BLaER1 treated with 17β-estradiol and CSF1 and Interleukin-3, amounts not matched to agents 10 nM and 100 nM (cell line): ENCODE measurements around the gene SPDL1.
A peak's percentile ranks its signal among the peaks of the same experiment; 100 is the strongest.
"Not testable (repeated sequence)": the region's sequence is repeated elsewhere in the genome, so short reads cannot be mapped to it uniquely, and the experiment has no call there.

ENCODE experiments used
- H3K27ac ChIP-seq, 11 experiments: shearing (Covaris generic); formaldehyde crosslinking; 2 replicates each; pipeline ENCODE4 v1.8.1; 2022
- H3K27me3 ChIP-seq, 11 experiments: shearing (Covaris generic); formaldehyde crosslinking; 2 replicates each; pipeline ENCODE4 v1.8.1; 2022
- H3K36me3 ChIP-seq, 11 experiments: shearing (Covaris generic); formaldehyde crosslinking; 2 replicates each; pipeline ENCODE4 v1.8.1; 2022
- H3K4me1 ChIP-seq, 10 experiments: shearing (Covaris generic); formaldehyde crosslinking; 2 replicates each; pipeline ENCODE4 v1.8.1; 2022
- H3K4me2 ChIP-seq, 11 experiments: shearing (Covaris generic); formaldehyde crosslinking; 2 replicates each; pipeline ENCODE4 v1.8.1; 2022
- H3K4me3 ChIP-seq, 10 experiments: shearing (Covaris generic); formaldehyde crosslinking; 2 replicates each; pipeline ENCODE4 v1.8.1; 2022
- H3K9ac ChIP-seq, 11 experiments: shearing (Covaris generic); formaldehyde crosslinking; 2 replicates each; pipeline ENCODE4 v1.8.1; 2022
- H3K9me3 ChIP-seq, 11 experiments: shearing (Covaris generic); formaldehyde crosslinking; replicated peaks in 1 of 11; 2 replicates each; pipeline ENCODE4 v1.8.1; 2022
- H4K20me1 ChIP-seq, 11 experiments: shearing (Covaris generic); formaldehyde crosslinking; 2 replicates each; pipeline ENCODE4 v1.8.1; 2022
- Cebpa-rat ChIP-seq, 11 experiments: shearing (Covaris generic); IDR thresholded peaks; 2 replicates each; pipeline ENCODE4 v1.8.1; 2022

SPDL1 gene

GRCh38 chr5:169609716-169610115 is 26.1 kb downstream of the SPDL1 start:
- peaks cover 9 to 31% (median 16%) of the 10 kb centered on the region in 11 experiments; a peak in 15 of 22 replicates for H3K9me3 ChIP-seq
- TF ChIP-seq Cebpa-rat (IDR thresholded peaks at IDR 0.05), result no peak

GRCh38 chr5:169610606-169611005 is 27.0 kb downstream of the SPDL1 start:
- H4K20me1 ChIP-seq, result no peaks in the 10 kb centered on the region
- no peak overlapping the region for H3K4me2 ChIP-seq
- no peak for TF ChIP-seq Cebpa-rat (IDR thresholded peaks at IDR 0.05)
- H3K9me3 ChIP-seq, result peaks cover 9 to 31% (median 16%) of the 10 kb centered on the region in 11 experiments; a peak in 15 of 22 replicates
- H3K4me1 ChIP-seq, result 0 out of 20 replicates have a peak, but pooled peaks cover 0 to 5% (median 0%) of the 10 kb centered on the region in 10 experiments
- H3K27ac ChIP-seq, result no peak overlapping the region
- H3K9ac ChIP-seq, result no peak overlapping the region
- peaks cover 0 to 4% (median 3%) of the 10 kb centered on the region in 11 experiments; a peak in 6 of 22 replicates for H3K36me3 ChIP-seq
- no peaks in the 10 kb centered on the region for H3K27me3 ChIP-seq
- H3K4me3 ChIP-seq, result no peak overlapping the region

More at GRCh38 chr5:169609716-169610115, 26.1 kb downstream of the SPDL1 start:
- no peak overlapping the region for H3K27ac ChIP-seq
- no peak overlapping the region for H3K4me2 ChIP-seq
- H3K9ac ChIP-seq, result no peak overlapping the region
- H4K20me1 ChIP-seq, result no peaks in the 10 kb centered on the region
- no peaks in the 10 kb centered on the region for H3K27me3 ChIP-seq
- H3K4me3 ChIP-seq, result no peak overlapping the region
- peaks cover 0 to 12% (median 5%) of the 10 kb centered on the region in 11 experiments; a peak in 14 of 22 replicates for H3K36me3 ChIP-seq
- H3K4me1 ChIP-seq, result 0 out of 20 replicates have a peak, but pooled peaks cover 0 to 5% (median 0%) of the 10 kb centered on the region in 10 experiments

- TF ChIP-seq Cebpa-rat (IDR thresholded peaks at IDR 0.05), result no peak
- H3K9ac ChIP-seq, result no peak overlapping the region
- H3K27ac ChIP-seq, result no peak overlapping the region
- no peaks in the 10 kb centered on the region for H3K27me3 ChIP-seq
- no peaks in the 10 kb centered on the region for H3K36me3 ChIP-seq
- H3K4me1 ChIP-seq, result 0 out of 20 replicates have a peak, but pooled peaks cover 0 to 5% (median 0%) of the 10 kb centered on the region in 10 experiments
- no peak overlapping the region for H3K4me3 ChIP-seq
- H3K4me2 ChIP-seq, result no peak overlapping the region
- peaks cover 2 to 21% (median 10%) of the 10 kb centered on the region in 11 experiments; a peak in 13 of 22 replicates for H3K9me3 ChIP-seq
- H4K20me1 ChIP-seq, result no peaks in the 10 kb centered on the region
These were observed 32.0 kb downstream of the SPDL1 start for GRCh38 chr5:169615561-169615960.

GRCh38 chr5:169624307-169624706 is 40.7 kb downstream of the SPDL1 start:
- H3K9ac ChIP-seq, H4K20me1 ChIP-seq, H3K27ac ChIP-seq, H3K27me3 ChIP-seq, H3K36me3 ChIP-seq, H3K4me3 ChIP-seq: not testable (repeated sequence)
- Histone ChIP-seq H3K4me2 (0 out of 22 replicates have a peak overlapping the region, but pooled peaks of 1 of the 11 experiments have one; percentile 14), H3K9me3 (peaks cover 4 to 18% (median 9%) of the 10 kb centered on the region in 11 experiments; a peak in 14 of 22 replicates), H3K4me1 (peaks cover 0 to 14% (median 0%) of the 10 kb centered on the region in 10 experiments; a peak in 4 of 20 replicates)

GRCh38 chr5:169626779-169627178 is 43.2 kb downstream of the SPDL1 start:
- H3K4me2 ChIP-seq, result peak overlapping the region in 2 of 11 experiments; percentile 25 to 46; a peak in 3 of 22 replicates
- no peaks in the 10 kb centered on the region for H4K20me1 ChIP-seq

GRCh38 chr5:169627551-169627950 is 44.0 kb downstream of the SPDL1 start:
- no peaks in the 10 kb centered on the region for H3K27me3 ChIP-seq
- TF ChIP-seq Cebpa-rat (IDR thresholded peaks at IDR 0.05), result no peak
- H3K4me1 ChIP-seq, result peaks cover 0 to 14% (median 0%) of the 10 kb centered on the region in 10 experiments; a peak in 4 of 20 replicates
- no peaks in the 10 kb centered on the region for H3K36me3 ChIP-seq
- H3K27ac ChIP-seq, result no peak overlapping the region
- no peaks in the 10 kb centered on the region for H4K20me1 ChIP-seq
- H3K4me3 ChIP-seq, result no peak overlapping the region
- H3K9me3 ChIP-seq, result peaks cover 0 to 18% (median 7%) of the 10 kb centered on the region in 11 experiments; a peak in 13 of 22 replicates
- no peak overlapping the region for H3K4me2 ChIP-seq
- no peak overlapping the region for H3K9ac ChIP-seq

More at GRCh38 chr5:169626779-169627178, 43.2 kb downstream of the SPDL1 start:
- H3K9ac ChIP-seq, result no peak overlapping the region
- TF ChIP-seq Cebpa-rat (IDR thresholded peaks at IDR 0.05), result no peak
- H3K36me3 ChIP-seq, result no peaks in the 10 kb centered on the region
- H3K27me3 ChIP-seq, result no peaks in the 10 kb centered on the region
- H3K4me3 ChIP-seq, result no peak overlapping the region
- no peak overlapping the region for H3K27ac ChIP-seq
- peaks cover 0 to 18% (median 7%) of the 10 kb centered on the region in 11 experiments; a peak in 13 of 22 replicates for H3K9me3 ChIP-seq
- H3K4me1 ChIP-seq, result peaks cover 0 to 14% (median 0%) of the 10 kb centered on the region in 10 experiments; a peak in 4 of 20 replicates

GRCh38 chr5:169628892-169629291 is 45.3 kb downstream of the SPDL1 start:
- Histone ChIP-seq H3K4me3 (no peak overlapping the region), H3K4me2 (no peak overlapping the region), H3K36me3 (no peaks in the 10 kb centered on the region), H3K27ac (no peak overlapping the region), H3K4me1 (peaks cover 0 to 14% (median 0%) of the 10 kb centered on the region in 10 experiments; a peak in 4 of 20 replicates), H4K20me1 (no peaks in the 10 kb centered on the region), H3K9ac (no peak overlapping the region), H3K27me3 (no peaks in the 10 kb centered on the region), H3K9me3 (peaks cover 0 to 9% (median 0%) of the 10 kb centered on the region in 11 experiments; a peak in 4 of 22 replicates)
- no peak for TF ChIP-seq Cebpa-rat (IDR thresholded peaks at IDR 0.05)

- Histone ChIP-seq H3K9me3 (peaks cover 0 to 9% (median 7%) of the 10 kb centered on the region in 11 experiments; a peak in 10 of 22 replicates), H3K4me1 (peaks cover 0 to 14% (median 0%) of the 10 kb centered on the region in 10 experiments; a peak in 4 of 20 replicates), H3K27me3 (no peaks in the 10 kb centered on the region), H3K4me3 (no peak overlapping the region), H4K20me1 (no peaks in the 10 kb centered on the region), H3K27ac (no peak overlapping the region), H3K9ac (no peak overlapping the region), H3K4me2 (no peak overlapping the region), H3K36me3 (no peaks in the 10 kb centered on the region)
- no peak for TF ChIP-seq Cebpa-rat (IDR thresholded peaks at IDR 0.05)
These were observed 46.4 kb downstream of the SPDL1 start for GRCh38 chr5:169629847-169630548.

- Histone ChIP-seq H3K9me3 (peaks cover 0 to 14% (median 7%) of the 10 kb centered on the region in 11 experiments; a peak in 10 of 22 replicates), H3K4me2 (no peak overlapping the region), H3K9ac (no peak overlapping the region), H3K27ac (no peak overlapping the region), H3K4me3 (no peak overlapping the region), H4K20me1 (no peaks in the 10 kb centered on the region), H3K27me3 (no peaks in the 10 kb centered on the region), H3K36me3 (no peaks in the 10 kb centered on the region), H3K4me1 (peaks cover under 1 to 22% (median 3%) of the 10 kb centered on the region in 10 experiments; a peak in 14 of 20 replicates)
- no peak for TF ChIP-seq Cebpa-rat (IDR thresholded peaks at IDR 0.05)
These were observed 47.8 kb downstream of the SPDL1 start for GRCh38 chr5:169631360-169631759.
